HG03097 (cell line): ENCODE data around the gene AP5Z1.
"Not testable (repeated sequence)": the region's sequence is repeated elsewhere in the genome, so short reads cannot be mapped to it uniquely, and the experiment has no call there.

Source experiments
- ATAC-seq: cut with Tn5 transposase; IDR thresholded peaks from one replicate; pipeline ENCODE4 v1.9.1; 2021; ENCODE audit not compliant: unreplicated experiment, low FRiP score

Gene AP5Z1

DNA sequence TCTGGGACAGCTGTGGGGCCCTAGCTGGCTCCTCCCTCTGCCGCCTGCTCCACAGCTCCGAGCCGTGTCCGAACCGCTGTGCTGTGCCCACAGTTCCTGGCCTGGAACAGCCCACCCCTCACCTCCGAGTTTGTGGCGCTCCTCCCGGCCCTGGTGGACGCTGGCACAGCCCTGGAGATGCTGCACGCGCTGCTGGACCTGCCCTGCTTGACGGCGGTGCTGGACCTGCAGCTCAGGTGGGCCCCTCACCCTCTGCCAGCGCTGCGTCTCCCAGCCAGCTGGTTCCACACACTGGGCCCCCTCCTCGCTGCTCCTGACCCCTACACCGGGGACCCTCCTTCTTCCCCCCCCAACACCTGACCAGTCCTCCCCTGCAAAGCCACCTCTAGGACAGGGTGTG lies 12.1 kb downstream of the AP5Z1 start:
- ATAC-seq = no peak

DNA sequence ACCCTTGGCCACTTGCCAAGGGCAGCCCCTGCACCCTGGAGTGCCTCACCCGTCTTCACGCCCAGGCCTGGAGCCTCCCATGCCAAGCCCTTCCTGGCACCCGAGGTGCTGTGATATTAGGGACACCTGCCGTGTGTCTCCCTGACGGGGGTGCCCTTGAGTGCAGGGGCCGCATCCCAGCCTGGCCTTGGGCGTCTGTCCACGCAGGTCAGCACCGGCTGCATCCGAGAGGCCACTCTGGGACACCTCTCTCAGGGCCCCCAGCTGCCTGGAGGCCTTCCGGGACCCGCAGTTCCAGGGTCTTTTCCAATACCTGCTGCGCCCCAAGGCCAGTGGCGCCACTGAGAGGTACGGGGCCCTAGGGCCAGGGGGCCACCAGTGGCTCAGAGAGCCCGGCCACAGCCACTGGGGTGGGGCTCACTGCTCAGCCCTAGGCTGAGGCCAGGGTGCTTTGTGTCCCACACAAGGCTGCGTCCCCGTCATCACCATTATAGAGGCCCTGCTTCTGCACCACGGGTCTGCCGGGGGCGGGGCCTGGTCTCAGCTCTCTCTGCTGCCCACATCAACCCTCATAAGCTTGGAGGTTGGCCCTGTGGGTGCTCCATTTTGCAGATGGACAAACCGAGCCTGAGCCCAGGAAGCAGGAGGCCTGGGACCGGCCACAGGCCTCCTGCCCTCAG lies 12.7 kb downstream of the AP5Z1 start:
- ATAC-seq = no peak

DNA sequence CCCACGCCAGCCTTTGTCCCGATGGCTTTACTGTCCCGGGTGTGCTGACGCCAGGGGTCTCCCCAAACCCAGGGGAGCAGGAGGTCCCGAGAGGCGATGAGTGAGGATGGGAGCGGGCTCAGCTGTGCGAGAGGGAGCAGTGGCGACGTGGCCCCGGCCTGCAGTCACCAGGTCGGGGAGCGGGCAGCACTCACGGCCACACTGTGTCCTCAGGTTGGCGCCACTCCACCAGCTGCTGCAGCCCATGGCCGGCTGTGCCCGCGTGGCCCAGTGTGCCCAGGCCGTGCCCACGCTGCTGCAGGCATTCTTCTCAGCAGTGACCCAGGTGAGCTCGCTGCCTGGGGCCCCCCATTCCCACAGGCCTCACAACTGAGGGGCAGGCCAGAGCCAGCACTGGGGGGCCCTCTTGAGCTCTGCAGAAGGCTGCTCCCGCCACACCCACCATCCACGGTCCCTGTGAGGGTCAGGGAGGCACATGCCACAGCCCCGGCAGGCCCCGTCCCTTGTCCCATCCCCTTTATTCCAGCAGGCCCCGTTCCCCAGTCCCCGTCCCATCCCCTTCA lies 13.3 kb downstream of the AP5Z1 start:
- no peak for ATAC-seq

DNA sequence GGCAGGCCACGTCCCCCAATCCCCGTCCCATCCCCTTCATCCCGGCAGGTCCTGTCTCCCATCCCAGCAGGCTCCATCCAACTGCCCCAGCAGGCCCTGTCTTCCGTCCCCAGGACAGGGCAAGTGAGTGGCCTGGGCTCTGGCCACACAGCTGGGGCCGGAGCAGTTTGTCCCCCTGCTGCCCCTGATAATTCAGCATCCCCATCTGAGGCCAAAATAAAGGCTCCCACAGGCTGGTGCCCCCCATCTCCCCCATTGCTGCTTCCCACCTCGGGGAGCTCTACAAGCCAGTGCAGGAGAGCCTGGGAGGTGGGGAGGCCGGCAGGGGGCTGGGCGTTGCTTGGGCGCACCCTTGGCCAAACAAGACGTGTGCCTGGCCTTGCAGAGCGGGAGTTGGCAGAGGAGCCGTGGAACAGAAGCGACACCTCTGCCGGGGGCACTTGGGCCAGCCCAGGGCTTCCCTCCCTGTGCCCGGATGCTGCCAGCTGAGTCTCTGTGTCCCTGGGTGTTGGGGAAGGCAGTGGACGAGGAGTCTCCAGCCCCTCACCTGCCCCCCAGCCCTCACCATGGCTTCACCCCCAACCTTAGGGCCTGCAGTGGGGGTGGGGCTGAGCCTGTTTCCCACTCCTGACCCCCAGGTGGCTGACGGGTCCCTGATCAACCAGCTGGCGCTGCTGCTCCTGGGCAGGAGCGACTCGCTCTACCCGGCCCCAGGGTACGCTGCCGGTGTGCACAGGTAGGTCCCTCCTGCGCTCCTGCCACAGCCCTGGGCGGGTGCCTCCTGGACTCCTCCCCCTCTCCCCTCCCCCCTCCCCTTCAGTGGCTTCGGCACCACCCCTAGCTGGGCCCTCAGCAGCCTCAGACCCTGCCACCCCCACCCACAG lies 14.0 kb downstream of the AP5Z1 start:
- ATAC-seq = no peak

DNA sequence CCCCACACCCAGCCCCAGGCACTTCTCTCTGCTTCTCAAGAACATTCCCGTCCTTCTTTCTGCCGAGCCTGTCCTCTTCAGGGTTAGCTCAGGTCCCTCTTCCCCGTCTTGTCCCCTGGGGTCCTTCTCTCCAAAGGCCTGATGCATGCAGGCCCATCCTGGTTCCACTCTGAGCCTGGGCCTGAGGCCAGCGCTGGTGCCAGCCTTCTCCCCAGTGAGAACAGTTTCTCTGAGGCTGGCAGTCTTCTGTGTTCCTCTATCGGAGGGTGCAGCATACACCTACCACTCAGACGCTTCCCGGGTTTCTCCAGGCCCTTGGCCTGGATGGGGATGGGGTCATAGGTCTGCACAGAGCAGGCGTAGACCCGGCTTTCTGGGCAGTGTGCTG lies 14.6 kb downstream of the AP5Z1 start:
- ATAC-seq = no peak

DNA sequence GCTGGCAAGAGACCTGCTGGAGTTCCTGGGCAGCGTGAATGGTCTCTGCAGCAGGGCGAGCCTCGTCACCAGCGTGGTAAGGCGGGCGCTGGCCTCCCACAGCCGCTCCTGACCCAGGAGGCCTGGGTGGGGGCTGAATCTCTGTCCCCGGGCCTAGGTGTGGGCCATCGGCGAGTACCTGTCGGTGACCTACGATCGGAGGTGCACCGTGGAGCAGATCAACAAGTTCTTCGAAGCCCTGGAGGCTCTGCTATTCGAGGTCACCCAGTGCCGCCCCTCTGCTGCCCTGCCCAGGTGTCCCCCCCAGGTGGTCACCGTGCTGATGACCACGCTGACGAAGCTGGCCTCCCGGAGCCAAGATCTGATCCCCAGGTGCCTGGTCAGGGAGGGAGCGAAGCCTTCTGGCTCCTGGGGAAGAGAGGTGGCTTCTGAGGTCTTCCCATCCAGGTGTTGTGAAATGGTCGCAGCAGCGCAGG lies 15.1 kb downstream of the AP5Z1 start:
- no peak for ATAC-seq

DNA sequence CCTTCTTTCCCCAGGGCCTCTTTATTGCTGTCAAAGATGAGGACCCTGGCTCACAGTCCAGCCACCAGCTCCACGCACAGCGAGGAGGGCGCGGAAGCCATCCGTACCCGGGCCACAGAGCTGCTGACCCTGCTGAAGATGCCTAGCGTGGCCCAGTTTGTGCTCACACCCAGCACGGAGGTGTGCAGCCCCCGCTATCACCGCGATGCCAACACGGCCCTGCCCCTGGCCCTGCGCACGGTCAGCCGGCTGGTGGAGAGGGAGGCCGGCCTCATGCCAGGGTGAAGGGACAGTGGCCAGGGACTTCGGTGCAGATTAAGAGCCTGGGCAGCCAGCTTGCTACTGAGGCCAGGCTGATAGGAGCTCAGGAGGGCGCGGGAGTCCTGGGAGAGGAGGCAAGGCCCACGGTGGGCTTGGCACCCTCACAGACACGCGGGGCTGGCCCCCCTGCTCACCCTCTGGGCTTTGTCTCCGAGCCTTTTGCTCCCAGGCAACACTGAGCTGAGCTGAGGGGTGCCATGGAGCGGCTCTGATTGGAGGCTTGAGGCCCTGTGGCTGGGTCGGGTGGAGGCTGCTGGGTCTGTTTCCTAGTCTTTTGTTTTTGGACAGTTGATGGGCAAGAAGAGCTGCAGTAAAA lies 15.8 kb downstream of the AP5Z1 start:
- ATAC-seq = no peak

DNA sequence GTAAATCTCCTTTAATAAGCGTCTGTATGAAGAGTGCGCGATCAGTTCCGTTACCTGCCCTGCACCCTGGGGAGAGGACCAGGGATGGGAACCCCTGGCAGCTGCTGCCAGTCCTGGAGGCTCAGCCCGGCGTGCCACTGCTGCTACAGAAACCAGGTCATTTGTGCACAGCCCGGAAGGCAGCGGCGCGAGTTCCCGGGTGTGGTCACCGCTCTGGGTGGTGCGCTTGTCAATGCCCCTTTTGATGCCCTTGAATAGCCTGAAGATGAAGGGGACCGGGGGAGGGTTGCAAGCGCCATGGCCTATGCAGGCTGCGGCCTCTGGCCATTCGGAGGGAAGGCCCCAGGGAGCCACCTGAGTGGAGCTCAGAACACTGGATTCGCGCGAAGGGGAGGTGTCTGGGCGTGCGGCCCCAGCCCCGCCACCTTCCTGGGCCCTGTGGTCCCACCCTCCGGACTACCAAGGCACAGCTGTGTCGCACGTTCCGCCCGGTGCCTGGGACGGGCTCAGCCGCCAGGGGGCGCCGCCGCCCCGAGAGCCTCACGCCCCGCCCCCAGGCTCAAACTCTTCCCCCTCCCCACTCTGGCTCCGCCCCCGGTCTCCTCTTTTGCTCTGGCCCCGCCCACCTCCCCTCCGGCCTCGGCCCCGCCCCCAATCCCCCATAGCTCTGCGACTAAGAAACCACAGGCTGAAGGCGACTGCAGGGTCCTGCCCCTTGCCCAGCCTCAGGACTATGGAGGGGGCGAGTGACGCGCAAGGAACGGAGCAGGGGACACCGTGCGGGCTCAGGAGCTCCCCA lies 16.5 kb downstream of the AP5Z1 start:
- ATAC-seq = no peak

DNA sequence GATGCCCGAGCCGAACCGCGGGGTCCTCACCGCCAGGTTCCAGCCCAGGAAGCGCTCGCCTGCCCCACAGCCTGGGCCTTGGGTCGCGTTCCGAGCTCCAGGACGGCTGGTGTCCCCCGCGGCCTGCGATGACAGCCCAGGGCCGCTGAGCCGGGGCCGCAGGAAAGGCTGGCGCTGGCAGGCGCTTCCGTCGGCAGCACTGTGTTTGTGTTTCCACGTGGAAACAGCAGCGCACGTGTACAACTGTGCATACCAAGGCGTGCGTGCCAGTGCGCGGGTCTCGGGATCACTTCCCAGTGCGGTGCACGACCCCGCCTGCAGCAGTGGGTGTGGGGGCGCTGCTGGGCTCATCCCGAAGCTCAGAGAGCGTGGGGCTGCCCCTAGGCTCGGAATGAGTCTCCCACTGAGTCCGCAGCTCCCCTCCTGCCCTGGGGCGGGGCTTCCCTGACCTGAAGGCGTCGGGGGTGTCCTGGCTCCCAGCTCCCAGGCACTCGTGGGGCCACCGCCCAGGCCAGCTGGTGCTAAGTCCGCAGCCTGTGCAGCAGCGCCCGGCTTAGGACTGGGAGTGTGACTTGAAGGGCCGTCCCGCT lies 17.2 kb downstream of the AP5Z1 start:
- ATAC-seq = no peak

DNA sequence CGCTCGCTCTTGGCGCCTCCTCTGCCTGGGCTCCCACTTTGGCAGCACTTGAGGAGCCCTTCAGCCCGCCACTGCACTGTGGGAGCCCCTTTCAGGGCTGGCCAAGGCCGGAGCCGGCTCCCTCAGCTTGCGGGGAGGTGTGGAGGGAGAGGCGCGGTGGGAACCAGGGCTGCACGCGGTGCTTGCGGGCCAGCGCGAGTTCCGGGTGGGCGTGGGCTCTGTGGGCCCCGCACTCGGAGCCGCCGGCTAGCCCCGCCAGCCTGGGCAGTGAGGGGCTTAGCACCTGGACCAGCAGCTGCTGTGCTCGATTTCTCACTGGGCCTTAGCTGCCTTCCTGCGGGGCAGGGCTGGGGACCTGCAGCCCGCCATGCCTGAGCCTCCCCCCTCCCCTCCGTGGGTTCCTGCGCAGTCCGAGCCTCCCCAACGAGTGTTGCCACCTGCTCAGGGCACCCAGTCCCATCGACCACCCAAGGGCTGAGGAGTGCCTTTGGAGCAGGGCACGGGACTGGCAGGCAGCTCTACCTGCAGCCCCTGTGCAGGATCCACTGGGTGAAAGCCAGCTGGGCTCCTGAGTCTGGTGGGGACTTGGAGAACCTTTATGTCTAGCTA lies 18.1 kb downstream of the AP5Z1 start:
- ATAC-seq = not testable (repeated sequence)

DNA sequence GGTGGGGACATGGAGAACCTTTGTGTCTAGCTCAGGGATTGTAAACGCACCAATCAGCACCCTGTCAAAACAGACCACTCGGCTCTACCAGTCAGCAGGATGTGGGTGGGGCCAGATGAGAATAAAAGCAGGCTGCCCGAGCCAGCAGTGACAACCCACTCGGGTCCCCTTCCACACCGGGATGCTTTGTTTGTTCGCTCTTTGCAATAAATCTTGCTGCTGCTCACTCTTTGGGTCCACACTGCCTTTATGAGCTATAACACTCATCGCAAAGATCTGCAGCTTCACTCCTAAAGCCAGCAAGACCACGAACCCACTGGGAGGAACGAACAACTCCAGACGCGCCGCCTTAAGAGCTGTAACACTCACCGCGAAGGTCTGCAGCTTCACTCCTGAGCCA lies 18.7 kb downstream of the AP5Z1 start:
- ATAC-seq = not testable (repeated sequence)

DNA sequence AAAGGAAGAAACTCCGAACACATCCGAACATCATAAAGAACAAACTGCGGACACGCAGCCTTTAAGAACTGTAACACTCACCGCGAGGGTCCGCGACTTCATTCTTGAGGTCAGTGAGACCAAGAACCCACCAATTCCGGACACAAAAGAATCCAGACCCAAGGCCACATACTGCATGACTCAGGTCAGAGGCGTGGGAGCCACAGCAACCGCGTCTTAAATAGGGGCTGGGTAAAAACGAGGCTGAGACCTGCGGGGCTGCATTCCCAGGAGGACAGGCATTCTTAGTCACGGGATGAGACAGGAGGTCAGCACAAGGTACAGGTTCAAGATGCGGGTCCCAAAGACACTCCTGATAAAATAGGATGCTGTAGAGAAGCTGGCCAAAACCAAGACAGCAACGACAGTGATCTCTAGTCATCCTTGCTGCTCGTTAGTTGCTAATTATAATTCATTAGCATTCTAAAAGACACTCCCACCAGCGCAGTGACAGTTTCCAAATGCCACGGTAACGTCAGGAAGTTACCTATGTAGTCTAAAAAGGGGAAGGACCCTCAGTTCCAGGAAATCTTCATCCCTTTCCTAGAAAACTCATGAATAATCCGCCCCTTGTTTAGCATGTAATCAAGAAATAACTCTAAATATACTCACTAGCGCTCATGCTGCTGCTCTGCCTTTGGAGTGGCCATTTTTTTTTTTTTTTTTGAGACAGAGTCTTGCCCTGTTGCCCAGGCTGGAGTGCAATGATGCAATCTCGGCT lies 19.3 kb downstream of the AP5Z1 start:
- ATAC-seq = no peak

DNA sequence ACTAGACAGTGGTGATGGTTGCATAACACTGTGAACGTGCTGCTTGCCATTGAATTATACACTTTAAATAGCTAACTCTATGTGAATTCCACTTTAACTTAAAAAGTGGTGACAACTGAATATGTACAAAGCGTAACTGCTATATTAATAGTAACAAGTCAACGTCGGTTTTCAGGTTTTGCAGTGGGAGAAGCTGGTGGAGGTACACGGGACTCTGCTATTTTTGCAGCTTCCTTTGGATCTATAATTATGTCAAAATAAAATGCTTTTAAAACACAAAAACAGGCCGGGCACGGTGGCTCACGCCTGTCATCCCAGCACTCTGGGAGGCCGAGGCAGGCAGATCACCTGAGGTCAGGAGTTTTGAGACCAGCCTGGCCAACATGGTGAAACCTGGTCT lies 21.0 kb downstream of the AP5Z1 start:
- ATAC-seq = no peak

DNA sequence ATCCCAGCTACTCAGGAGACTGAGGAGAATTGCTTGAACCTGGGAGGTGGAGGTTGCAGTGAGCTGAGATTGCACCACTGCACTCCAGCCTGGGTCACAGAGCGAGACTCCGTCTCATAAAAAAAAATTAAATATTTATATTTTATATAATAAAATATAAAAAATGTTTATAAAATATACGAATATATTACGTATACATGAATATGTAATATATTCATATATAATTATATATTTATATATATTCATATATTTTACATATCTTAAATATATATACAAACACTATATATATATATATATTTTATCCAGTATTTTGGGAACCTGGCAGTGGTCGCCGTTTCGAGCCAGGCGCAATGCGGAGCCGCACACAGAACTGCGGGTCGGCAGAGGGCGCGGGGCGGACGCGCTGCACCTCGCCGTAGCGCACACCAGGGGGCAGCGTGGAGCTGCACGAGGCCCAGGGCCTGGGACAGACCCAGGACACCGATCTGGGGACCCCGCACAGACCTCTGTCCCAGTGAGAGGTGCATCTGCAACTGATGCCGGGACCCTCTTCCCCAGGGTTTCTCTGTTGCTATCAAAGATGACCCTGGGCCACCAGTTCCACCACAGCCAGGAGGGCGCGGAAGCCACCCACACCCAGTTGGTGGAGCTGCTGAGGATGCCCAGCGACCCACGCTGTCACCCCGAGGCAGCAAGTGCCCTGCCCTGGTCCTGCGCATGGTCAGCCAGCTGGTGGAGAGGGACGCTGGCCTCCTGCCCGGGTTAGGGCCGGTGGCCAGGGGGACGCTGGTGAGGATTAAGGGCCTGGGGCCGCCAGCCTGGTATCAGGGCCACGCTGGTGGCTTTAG lies 22.7 kb downstream of the AP5Z1 start:
- no peak for ATAC-seq

DNA sequence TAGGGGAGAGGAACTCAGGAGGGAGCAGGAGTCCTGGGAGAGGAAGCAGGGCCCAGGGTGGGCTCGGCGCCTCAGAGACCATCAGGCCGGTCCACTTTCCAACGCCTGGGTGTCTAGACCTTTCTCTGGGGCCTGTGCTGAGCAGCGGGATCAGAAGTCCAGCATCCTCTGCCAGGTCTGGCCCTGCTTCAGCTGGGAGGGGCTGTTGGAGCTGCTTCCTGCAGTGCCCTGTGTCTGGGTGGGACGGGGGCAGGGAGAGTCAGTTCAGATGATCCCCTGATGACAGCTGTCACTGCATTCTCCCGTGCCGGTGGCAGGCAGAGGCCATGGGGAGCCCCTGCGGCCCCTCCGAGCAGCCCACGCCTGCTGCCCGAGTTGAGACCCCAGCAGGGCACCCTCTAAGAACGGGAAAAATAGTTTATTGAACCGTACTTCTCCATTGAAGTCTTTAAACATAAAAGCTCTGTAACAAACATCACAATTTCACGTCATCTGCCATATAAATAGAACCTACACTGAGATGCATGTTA lies 23.3 kb downstream of the AP5Z1 start:
- no peak for ATAC-seq

DNA sequence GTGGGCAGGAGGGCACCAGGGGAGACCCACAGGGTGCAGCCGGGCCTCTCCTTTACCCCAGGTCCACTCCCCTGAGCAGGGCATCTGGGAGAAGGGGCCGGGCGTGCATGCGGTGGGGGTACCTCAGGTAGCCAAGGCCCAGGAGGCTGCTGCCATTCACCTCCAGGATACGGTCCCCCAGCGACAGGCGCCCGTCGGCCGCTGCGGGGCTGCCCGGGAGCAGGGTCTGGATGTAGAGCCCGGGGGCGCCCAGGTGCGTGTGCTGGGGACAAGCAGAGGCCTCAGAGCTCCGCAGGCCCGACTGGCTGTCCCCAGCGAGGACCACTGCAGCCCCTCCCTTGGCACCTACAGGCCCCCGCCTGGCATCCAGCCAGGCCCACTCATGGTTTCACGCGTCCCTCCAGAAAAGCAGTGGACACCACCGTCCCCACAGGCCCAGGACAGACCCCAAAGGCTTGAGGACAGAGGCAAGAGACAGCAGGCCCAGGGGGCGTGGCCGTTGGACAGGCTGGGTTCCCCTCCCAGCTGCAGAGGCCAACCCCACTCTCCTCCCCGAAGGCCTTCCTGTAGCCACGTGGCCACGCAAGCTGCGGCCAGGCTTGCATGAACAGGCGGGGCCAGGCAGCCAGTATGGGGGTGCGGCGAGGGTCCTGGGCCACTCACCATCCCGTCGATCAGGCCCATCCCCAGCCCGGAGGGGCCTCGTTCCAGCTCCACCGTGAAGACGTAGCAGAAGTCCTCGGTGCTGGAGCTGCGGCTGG lies 24.3 kb downstream of the AP5Z1 start:
- no peak for ATAC-seq

DNA sequence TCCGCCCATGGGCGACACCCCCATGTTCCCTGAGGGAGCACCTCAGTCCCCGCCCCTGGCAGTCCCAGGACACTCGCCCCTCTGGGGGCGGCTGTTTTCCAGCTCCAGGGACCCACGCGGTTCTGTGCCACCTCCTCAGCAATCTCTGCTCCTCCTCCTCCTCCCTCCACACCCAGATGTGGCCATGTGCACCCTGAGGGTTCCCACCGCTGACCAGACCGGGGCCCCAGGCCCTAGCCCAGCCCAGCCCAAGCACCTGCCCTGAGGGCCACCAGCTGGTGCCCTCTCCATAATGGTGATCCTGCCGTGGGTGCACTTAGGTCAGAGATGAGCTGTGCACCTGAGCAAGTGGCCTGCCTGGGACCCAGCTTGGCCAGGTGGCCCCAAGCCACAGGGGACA lies 25.1 kb downstream of the AP5Z1 start:
- no peak for ATAC-seq
